HepG2 (cell line): Measurements from ENCODE around the gene SPRR2E. TPM values are rescaled to one million over a fixed set of nuclear protein-coding genes. Genes with fewer than 3 reads are reported as not detected.

Experiments used
- ATAC-seq: fragments of 200-7000 bp; cut with Tn5 transposase; 3 replicates; pipeline ENCODE4 v1.9.1; 2020; ENCODE audit warnings: mild to moderate bottlenecking, moderate library complexity
- BruUV-seq: library from RNA; stranded (reverse); fragments of 400-500 nt; replicated peaks from 2 replicates; lab custom pipeline; 2021; lab: Mats Ljungman, UMichigan
- CTCF ChIA-PET: fragments of 300-600 bp; formaldehyde crosslinking; extraction: SDS; loops from one replicate; lab custom pipeline; 2021; ENCODE audit warnings: low total read pairs, inconsistent platforms, low intra/inter-chr PET ratio; lab: Yijun Ruan, JAX
- POLR2A ChIA-PET: fragments of 350-600 bp; sonication (Branson Sonifier 250); formaldehyde crosslinking; loops from one replicate; lab custom pipeline; 2020; ENCODE audit warnings: antibody characterized with exemption, inconsistent platforms; lab: Yijun Ruan, JAX
- DNase-seq: peaks from one replicate; pipeline ENCODE4 v3.0.0-alpha.2; 2015; ENCODE audit warnings: low spot score
- FAIRE-seq: peaks from 3 replicates; lab custom pipeline; 2011; peaks lifted over from hg19 to GRCh38; lab: Jason Lieb, UNC
- H2AFZ ChIP-seq: one replicate; pipeline ENCODE4 v1.6.1; 2011; ENCODE audit warnings: low read length, inconsistent platforms
- H3K27ac ChIP-seq: fragments of 300-600 bp; 3 replicates; pipeline ENCODE4 v1.8.0; 2011; ENCODE audit warnings: mixed run types, mild to moderate bottlenecking, mixed read lengths, low read length, inconsistent platforms; ENCODE audit not compliant: insufficient read depth; ENCODE audit errors: extremely low read length
- H3K27me3 ChIP-seq, 2 experiments: fragments of 200-600 bp in 1 of 2; 2 replicates in 1 of 2; 3 replicates in 1 of 2; pipeline versions ENCODE4 v1.6.0 to v1.8.0; 2011; ENCODE audit warnings: low read length in 2 of 2, mild to moderate bottlenecking in 2 of 2, moderate library complexity in 2 of 2, inconsistent platforms in 1 of 2; ENCODE audit not compliant: insufficient read depth in 2 of 2, control insufficient read depth in 1 of 2
- H3K36me3 ChIP-seq, 2 experiments: fragments of 200-600 bp in 1 of 2; replicated peaks in 1 of 2; 2 replicates in 1 of 2; 3 replicates in 1 of 2; pipeline versions ENCODE4 v1.5.1 to v1.8.0; 2011; ENCODE audit warnings: low read length in 2 of 2, inconsistent platforms in 1 of 2; ENCODE audit not compliant: insufficient read depth in 2 of 2, control insufficient read depth in 1 of 2
- H3K4me1 ChIP-seq: 2 replicates; pipeline ENCODE4 v1.5.1; 2012; ENCODE audit warnings: low read length, inconsistent platforms; ENCODE audit not compliant: insufficient read depth
- H3K4me2 ChIP-seq: 2 replicates; pipeline ENCODE4 v1.6.0; 2011; ENCODE audit warnings: low read depth, low read length, inconsistent platforms
- H3K4me3 ChIP-seq, 3 experiments: fragments of 200-600 bp in 1 of 3; sonication (generic), shearing (Covaris generic) in 1 of 3; replicated peaks in 1 of 3; 2 replicates each; pipeline ENCODE4 v1.5.1; 2011 to 2016; ENCODE audit warnings: low read length in 3 of 3, inconsistent platforms in 2 of 3, low read depth in 2 of 3, mild to moderate bottlenecking in 2 of 3, control low read depth in 1 of 3, mixed read lengths in 1 of 3; ENCODE audit not compliant: insufficient read depth in 1 of 3
- H3K79me2 ChIP-seq: one replicate; pipeline ENCODE4 v1.6.1; 2011; ENCODE audit warnings: low read length, inconsistent platforms; ENCODE audit not compliant: insufficient read depth
- H3K9ac ChIP-seq: 2 replicates; pipeline ENCODE4 v1.6.0; 2011; ENCODE audit warnings: mild to moderate bottlenecking, low read depth, low read length, inconsistent platforms; ENCODE audit not compliant: insufficient read depth
- H3K9me3 ChIP-seq: 2 replicates; pipeline ENCODE4 v1.5.1; 2012; ENCODE audit warnings: mild to moderate bottlenecking, low read length
- H4K20me1 ChIP-seq: 2 replicates; pipeline ENCODE4 v1.6.0; 2011; ENCODE audit warnings: inconsistent platforms, mild to moderate bottlenecking, low read length, moderate library complexity; ENCODE audit not compliant: insufficient read depth
- BATF2 ChIP-seq: sonication (generic); formaldehyde crosslinking; IDR thresholded peaks from 2 replicates; pipeline ENCODE4 v1.8.0; 2022; ENCODE audit warnings: mild to moderate bottlenecking, missing genetic modification reagents, moderate library complexity
- EED ChIP-seq: sonication (generic); formaldehyde crosslinking; IDR thresholded peaks from 2 replicates; pipeline ENCODE4 v1.5.0; 2020; ENCODE audit warnings: mild to moderate bottlenecking, missing genetic modification reagents
- SAP130 ChIP-seq: IDR thresholded peaks from 2 replicates; pipeline ENCODE4 v1.6.1; 2016; ENCODE audit warnings: low read depth
- TERF1 ChIP-seq: sonication (generic); formaldehyde crosslinking; IDR thresholded peaks from 2 replicates; pipeline ENCODE4 v1.8.0; 2022; ENCODE audit warnings: mild to moderate bottlenecking, missing genetic modification reagents, moderate library complexity
- ZFP82 ChIP-seq: sonication (generic); formaldehyde crosslinking; IDR thresholded peaks from 2 replicates; pipeline ENCODE4 v1.5.1; 2020; ENCODE audit warnings: mild to moderate bottlenecking, missing genetic modification reagents, borderline replicate concordance
- ZNF205 ChIP-seq: IDR thresholded peaks from 2 replicates; pipeline ENCODE4 v1.6.1; 2018; ENCODE audit warnings: missing biosample characterization, missing genetic modification reagents
- ZNF207 ChIP-seq: fragments of 450-650 bp; IDR thresholded peaks from 2 replicates; pipeline ENCODE4 v1.6.1; 2016; ENCODE audit warnings: antibody characterized with exemption, borderline replicate concordance
- ZNF317 ChIP-seq: sonication (generic); formaldehyde crosslinking; IDR thresholded peaks from 2 replicates; pipeline ENCODE4 v1.5.0; 2020; ENCODE audit warnings: mild to moderate bottlenecking, missing genetic modification reagents
- ZNF558 ChIP-seq: sonication (generic); formaldehyde crosslinking; IDR thresholded peaks from 2 replicates; pipeline ENCODE4 v1.9.0; 2022; ENCODE audit warnings: mild to moderate bottlenecking, missing genetic modification reagents, borderline replicate concordance
- WGBS: methylation state at CpG from one replicate; pipeline ENCODE4 v1.1.6; 2017; ENCODE audit warnings: low lambda C conversion rate; 5-methylcytosine and 5-hydroxymethylcytosine counted together
- in situ Hi-C: cut with HindIII; loops from 2 replicates; pipeline ENCODE4 v1.10.0; 2017; ENCODE audit warnings: low pct_unique_long_range_greater_than_20kb; ENCODE audit not compliant: extremely low pct_ligation_motif_present
- intact Hi-C: fragments of 100-400 bp; cut with micrococcal nuclease; formaldehyde crosslinking; loops from one replicate; pipeline ENCODE4 v1.10.0; 2022; ENCODE audit not compliant: unreplicated experiment
- polyA plus RNA-seq, 8 experiments: library from polyadenylated mRNA; depleted of rRNA in 3 of 8; stranded (reverse) in 7 of 8; unstranded in 1 of 8; fragments of >200 nt; fragmentation: Illumina TruSeq in 4 of 8; extraction: Trizol in 4 of 8; gene quantifications; 2 replicates each; pipeline versions ENCODE4 v1.2.1 to v1.2.3, GENCODE V29; 2011 to 2016; ENCODE audit warnings: low read depth in 4 of 8, missing spikeins in 1 of 8, mixed read lengths in 1 of 8; ENCODE audit not compliant: insufficient read depth in 1 of 8
- total RNA-seq, 5 experiments: library from RNA; depleted of rRNA; stranded (reverse); fragments of >200 nt; fragmentation: Illumina TruSeq; extraction: Trizol; gene quantifications; 2 replicates each; pipeline ENCODE4 v1.2.3, GENCODE V29; 2016; ENCODE audit warnings: low read depth in 1 of 5

The SPRR2E gene
- total and polyA plus RNA-seq, 2 of the 13 experiments (the other 11 are each of a cell fraction or from before 2014, with no cell fraction given), result not detected

DNA sequence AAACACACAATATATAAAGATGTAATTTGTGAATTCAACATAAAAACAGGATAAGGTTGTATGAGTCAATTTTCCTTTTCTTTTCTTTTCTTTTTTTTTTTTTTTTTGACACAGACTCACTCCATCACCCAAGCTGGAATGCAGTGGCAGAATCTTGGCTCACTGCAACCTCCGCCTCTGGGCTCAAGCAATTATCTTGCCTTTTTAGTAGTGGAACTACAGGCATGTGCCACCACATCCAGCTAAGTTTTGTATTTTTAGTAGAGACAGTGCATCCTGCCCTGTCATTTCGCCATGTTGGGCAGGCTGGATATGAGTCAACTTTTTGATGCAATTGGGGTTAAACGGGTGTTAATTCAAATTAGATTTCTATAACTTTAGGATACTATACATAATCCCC, 12.6 kb downstream of the SPRR2E start:
- no peak for TF ChIP-seq ZNF207
- TF ChIP-seq BATF2 (CRISPR knock-in tag), result no peak
- no peak for TF ChIP-seq EED
- TF ChIP-seq SAP130, result no peak
- no peak for TF ChIP-seq ZNF558 (CRISPR knock-in tag)
- TF ChIP-seq TERF1 (CRISPR knock-in tag), result no peak
- no peak for TF ChIP-seq ZFP82 (CRISPR knock-in tag)
- TF ChIP-seq ZNF317, result no peak
- no peak for TF ChIP-seq ZNF205 (CRISPR knock-in tag)
- no peaks in the 10 kb centered on the region for H4K20me1 ChIP-seq
- H3K79me2 ChIP-seq, result no peaks in the 10 kb centered on the region
- ChIA-PET POLR2A (no interaction called here), CTCF (no interaction called here)
- H2AFZ ChIP-seq, result no peak overlapping the region
- no TSS peak for BruUV-seq
- no peaks in the 10 kb centered on the region for H3K4me1 ChIP-seq
- H3K4me2 ChIP-seq, result no peak overlapping the region
- intact Hi-C loops (no loop called here), in situ Hi-C loops (no loop called here)
- H3K9ac ChIP-seq, result no peak overlapping the region
- FAIRE-seq (no peak), ATAC-seq (no peak), DNase-seq (no peak)
- WGBS, result 5% methylated on average over 3 of the region's 3 CpGs
- no peaks in the 10 kb centered on the region for H3K27me3 ChIP-seq
- H3K36me3 ChIP-seq, result no peaks in the 10 kb centered on the region
- no peak overlapping the region for H3K4me3 ChIP-seq
- no peak overlapping the region for H3K27ac ChIP-seq
- no peaks in the 10 kb centered on the region for H3K9me3 ChIP-seq
